ENCODE measurements around the gene ABLIM3. TPM values are rescaled to one million over a fixed set of nuclear protein-coding genes. Genes with fewer than 3 reads are reported as not detected.

ABLIM3 gene
- total and polyA plus RNA-seq, 2 experiments from 2014 or later: 7.3 to 7.8 TPM

DNA sequence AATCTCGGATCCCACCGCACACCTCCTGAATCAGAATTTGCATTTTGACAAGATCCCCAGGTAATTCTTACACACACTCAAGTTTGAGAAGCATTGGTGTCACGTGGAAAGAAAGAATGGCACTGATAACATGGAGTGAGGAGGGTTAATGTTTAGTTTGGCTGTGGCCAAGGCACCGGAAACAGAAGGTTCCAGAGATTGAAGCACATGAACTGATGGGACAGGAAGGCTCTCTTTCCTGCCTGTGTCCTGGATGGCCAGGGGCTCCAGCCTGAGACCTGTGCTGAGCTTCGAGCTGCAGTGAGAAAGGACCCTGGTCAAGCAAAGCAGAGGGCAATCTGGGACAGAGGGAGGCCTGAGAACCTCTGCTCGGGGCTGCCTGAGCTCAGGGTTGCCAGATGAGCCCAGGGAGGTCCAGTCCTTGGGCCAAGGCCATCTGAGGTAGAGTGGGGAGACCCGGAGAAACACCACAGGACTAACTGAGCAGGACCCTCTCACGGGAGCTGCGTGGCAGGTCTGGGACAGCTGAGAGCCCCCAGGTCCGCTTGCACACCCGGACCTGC lies 157.6 kb downstream of the ABLIM3 start:
- WGBS (ENCODE audit: low lambda C conversion rate, missing lambda C conversion rate): 87% methylated on average over 11 of the region's 11 CpGs
- no peaks in the 10 kb centered on the region for H3K9me2 ChIP-seq (replicated peaks; ENCODE audit: insufficient read depth)
- no peaks in the 10 kb centered on the region for H3K79me2 ChIP-seq
- H2AFZ ChIP-seq: no peak overlapping the region
- H3K4me3 ChIP-seq: no peak overlapping the region
- no peak overlapping the region for H3K4me2 ChIP-seq
- no peaks in the 10 kb centered on the region for H3K27me3 ChIP-seq
- H3K36me3 ChIP-seq (replicated peaks; ENCODE audit: insufficient read depth, low read depth): no peaks in the 10 kb centered on the region
- H3K27ac ChIP-seq: no peak overlapping the region
- H4K20me1 ChIP-seq (ENCODE audit: insufficient read depth, poor library complexity, severe bottlenecking): no peaks in the 10 kb centered on the region
- no peaks in the 10 kb centered on the region for H3K9me3 ChIP-seq (ENCODE audit: low read depth)
- DNase-seq (ENCODE audit: low spot score): no peak
- H3K4me1 ChIP-seq (ENCODE audit: insufficient read depth): peaks cover 13% of the 10 kb centered on the region
- TF ChIP-seq, protein P1, sequence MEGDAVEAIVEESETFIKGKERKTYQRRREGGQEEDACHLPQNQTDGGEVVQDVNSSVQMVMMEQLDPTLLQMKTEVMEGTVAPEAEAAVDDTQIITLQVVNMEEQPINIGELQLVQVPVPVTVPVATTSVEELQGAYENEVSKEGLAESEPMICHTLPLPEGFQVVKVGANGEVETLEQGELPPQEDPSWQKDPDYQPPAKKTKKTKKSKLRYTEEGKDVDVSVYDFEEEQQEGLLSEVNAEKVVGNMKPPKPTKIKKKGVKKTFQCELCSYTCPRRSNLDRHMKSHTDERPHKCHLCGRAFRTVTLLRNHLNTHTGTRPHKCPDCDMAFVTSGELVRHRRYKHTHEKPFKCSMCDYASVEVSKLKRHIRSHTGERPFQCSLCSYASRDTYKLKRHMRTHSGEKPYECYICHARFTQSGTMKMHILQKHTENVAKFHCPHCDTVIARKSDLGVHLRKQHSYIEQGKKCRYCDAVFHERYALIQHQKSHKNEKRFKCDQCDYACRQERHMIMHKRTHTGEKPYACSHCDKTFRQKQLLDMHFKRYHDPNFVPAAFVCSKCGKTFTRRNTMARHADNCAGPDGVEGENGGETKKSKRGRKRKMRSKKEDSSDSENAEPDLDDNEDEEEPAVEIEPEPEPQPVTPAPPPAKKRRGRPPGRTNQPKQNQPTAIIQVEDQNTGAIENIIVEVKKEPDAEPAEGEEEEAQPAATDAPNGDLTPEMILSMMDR (IDR thresholded peaks at IDR 0.05; ENCODE audit: poor library complexity): no peak
- TF ChIP-seq EZH2 (IDR thresholded peaks at IDR 0.05; ENCODE audit: borderline replicate concordance): no peak
- no peak for TF ChIP-seq EZH2phosphoT487 (IDR thresholded peaks at IDR 0.05; ENCODE audit: low read depth, severe bottlenecking, unreplicated experiment)

DNA sequence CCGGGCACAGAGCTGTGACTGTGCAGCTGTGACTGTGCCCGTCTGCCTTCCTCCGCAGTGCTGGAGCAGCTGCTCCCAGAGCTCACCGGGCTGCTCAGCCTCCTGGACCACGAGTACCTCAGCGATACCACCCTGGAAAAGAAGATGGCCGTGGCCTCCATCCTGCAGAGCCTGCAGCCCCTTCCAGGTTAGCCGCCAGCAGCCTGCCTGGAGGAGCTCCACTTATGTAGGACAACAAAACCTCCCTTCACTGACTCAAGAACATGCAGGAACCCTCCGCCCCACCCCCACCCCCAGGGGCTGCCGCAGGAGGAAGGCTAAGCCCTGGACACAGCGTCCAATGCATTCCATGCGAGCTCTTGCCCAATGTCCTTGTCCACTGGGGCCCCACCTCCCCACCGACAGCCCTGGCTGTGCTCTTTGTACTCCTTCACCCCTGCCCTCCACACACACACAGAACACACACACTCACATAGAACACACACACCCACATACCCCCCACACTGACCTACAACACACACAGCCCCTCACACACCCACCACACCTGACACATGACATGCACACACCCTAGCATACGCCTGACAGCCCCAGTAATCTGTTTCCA lies 158.3 kb downstream of the ABLIM3 start:
- Histone ChIP-seq H3K27ac (no peak overlapping the region), H3K4me1 (ENCODE audit: insufficient read depth) (peaks cover 13% of the 10 kb centered on the region), H3K9me2 (replicated peaks; ENCODE audit: insufficient read depth) (no peaks in the 10 kb centered on the region), H3K36me3 (replicated peaks; ENCODE audit: insufficient read depth, low read depth) (no peaks in the 10 kb centered on the region), H2AFZ (no peak overlapping the region), H3K4me3 (no peak overlapping the region), H3K27me3 (no peaks in the 10 kb centered on the region), H3K4me2 (no peak overlapping the region), H4K20me1 (ENCODE audit: insufficient read depth, poor library complexity, severe bottlenecking) (no peaks in the 10 kb centered on the region), H3K79me2 (no peaks in the 10 kb centered on the region), H3K9me3 (ENCODE audit: low read depth) (no peaks in the 10 kb centered on the region)
- TF ChIP-seq EZH2phosphoT487 (IDR thresholded peaks at IDR 0.05; ENCODE audit: low read depth, severe bottlenecking, unreplicated experiment): no peak
- TF ChIP-seq, protein P1 (IDR thresholded peaks at IDR 0.05; ENCODE audit: poor library complexity): no peak
- no peak for TF ChIP-seq EZH2 (IDR thresholded peaks at IDR 0.05; ENCODE audit: borderline replicate concordance)
- no peak for DNase-seq (ENCODE audit: low spot score)
- WGBS (ENCODE audit: low lambda C conversion rate, missing lambda C conversion rate): 86% methylated on average over 14 of the region's 14 CpGs

DNA sequence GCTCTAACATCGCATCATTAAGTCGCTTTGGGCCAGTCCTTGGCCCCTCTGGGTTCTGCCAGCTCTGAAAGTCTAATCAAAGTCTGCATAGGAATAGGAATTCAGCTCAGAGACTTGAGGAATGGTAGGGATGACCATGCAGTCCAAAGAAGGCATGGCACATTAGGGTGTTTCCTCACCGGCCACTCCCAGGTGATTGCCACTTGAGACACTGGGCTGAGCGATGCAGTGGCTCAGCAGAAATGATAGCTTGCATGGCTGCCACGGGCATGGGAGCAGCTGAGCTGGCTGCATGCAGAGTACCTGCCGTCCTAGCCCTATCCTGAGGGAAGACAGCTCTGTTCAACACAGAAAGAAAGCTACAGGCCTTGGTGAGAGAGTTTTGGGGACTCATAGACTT lies 159.1 kb downstream of the ABLIM3 start:
- Histone ChIP-seq H3K36me3 (replicated peaks; ENCODE audit: insufficient read depth, low read depth) (no peaks in the 10 kb centered on the region), H3K9me2 (replicated peaks; ENCODE audit: insufficient read depth) (no peaks in the 10 kb centered on the region), H3K79me2 (no peaks in the 10 kb centered on the region), H3K4me3 (no peak overlapping the region), H3K9me3 (ENCODE audit: low read depth) (no peaks in the 10 kb centered on the region), H3K4me1 (ENCODE audit: insufficient read depth) (peaks cover 13% of the 10 kb centered on the region), H3K27me3 (no peaks in the 10 kb centered on the region), H4K20me1 (ENCODE audit: insufficient read depth, poor library complexity, severe bottlenecking) (no peaks in the 10 kb centered on the region), H3K27ac (no peak overlapping the region), H2AFZ (no peak overlapping the region), H3K4me2 (no peak overlapping the region)
- 87% methylated on average over 6 of the region's 6 CpGs for WGBS (ENCODE audit: low lambda C conversion rate, missing lambda C conversion rate)
- TF ChIP-seq, protein P1 (IDR thresholded peaks at IDR 0.05; ENCODE audit: poor library complexity): no peak
- no peak for TF ChIP-seq EZH2 (IDR thresholded peaks at IDR 0.05; ENCODE audit: borderline replicate concordance)
- TF ChIP-seq EZH2phosphoT487 (IDR thresholded peaks at IDR 0.05; ENCODE audit: low read depth, severe bottlenecking, unreplicated experiment): no peak
- DNase-seq (ENCODE audit: low spot score): no peak

Measured in hepatocyte (in vitro differentiated cells).